ENCODE data around the gene WDR62.
"Not testable (repeated sequence)": the region's sequence is repeated elsewhere in the genome, so short reads cannot be mapped to it uniquely, and the experiment has no call there.

The WDR62 gene

GRCh38 chr19:36031308-36031707, 23.4 kb upstream of the WDR62 start:
- H3K4me3 ChIP-seq (ENCODE audit: low read depth, low read length), result no peak overlapping the region

GRCh38 chr19:36032251-36033104, 22.2 kb upstream of the WDR62 start, which contains the start of gene CLIP3:
Gene CLIP3, minus strand, starts transcription at chr19:36032873. Its CDS starts 516 bp downstream, at chr19:36032357.
- DNase-seq (ENCODE audit: low read depth), result no peak
- H3K4me3 ChIP-seq (ENCODE audit: low read depth, low read length), result peak within 1 kb of the TSS; percentile 81

More at GRCh38 chr19:36031308-36031707, 23.4 kb upstream of the WDR62 start:
- no peak for DNase-seq (ENCODE audit: low read depth)

- no peak for DNase-seq (ENCODE audit: low read depth)
These were observed 14.2 kb upstream of the WDR62 start for GRCh38 chr19:36040495-36040894.

GRCh38 chr19:36041092-36041491, 13.6 kb upstream of the WDR62 start:
- H3K4me3 ChIP-seq (ENCODE audit: low read depth, low read length); DNase-seq (ENCODE audit: low read depth): not testable (repeated sequence)

More at GRCh38 chr19:36040495-36040894, 14.2 kb upstream of the WDR62 start:
- H3K4me3 ChIP-seq (ENCODE audit: low read depth, low read length), result no peak overlapping the region

- peak; percentile 65 for DNase-seq (ENCODE audit: low read depth)
- no peak overlapping the region for H3K4me3 ChIP-seq (ENCODE audit: low read depth, low read length)
These were observed 12.9 kb upstream of the WDR62 start for GRCh38 chr19:36041831-36042230.

- H3K4me3 ChIP-seq (ENCODE audit: low read depth, low read length), result no peak overlapping the region
- DNase-seq (ENCODE audit: low read depth), result no peak
These were observed 10.7 kb upstream of the WDR62 start for GRCh38 chr19:36043952-36044351.

GRCh38 chr19:36046443-36047050, 8.2 kb upstream of the WDR62 start:
- H3K4me3 ChIP-seq (ENCODE audit: low read depth, low read length), result no peak overlapping the region
- peak; percentile 31 for DNase-seq (ENCODE audit: low read depth)

GRCh38 chr19:36047835-36048234, 6.9 kb upstream of the WDR62 start:
- DNase-seq (ENCODE audit: low read depth), result no peak
- H3K4me3 ChIP-seq (ENCODE audit: low read depth, low read length), result no peak overlapping the region

GRCh38 chr19:36049080-36049698, 5.5 kb upstream of the WDR62 start:
- DNase-seq (ENCODE audit: low read depth), result no peak
- H3K4me3 ChIP-seq (ENCODE audit: low read depth, low read length), result no peak overlapping the region

- DNase-seq (ENCODE audit: low read depth), result no peak
- H3K4me3 ChIP-seq (ENCODE audit: low read depth, low read length), result no peak overlapping the region
These were observed 3.5 kb upstream of the WDR62 start for GRCh38 chr19:36051236-36051635.

GRCh38 chr19:36051637-36052036, 3.1 kb upstream of the WDR62 start:
- H3K4me3 ChIP-seq (ENCODE audit: low read depth, low read length), result no peak overlapping the region
- no peak for DNase-seq (ENCODE audit: low read depth)

GRCh38 chr19:36054119-36054732, 471 bp upstream of the WDR62 start, which contains the start of gene THAP8:
Gene THAP8, minus strand, starts transcription at chr19:36054285. Its CDS starts 68 bp downstream, at chr19:36054217.
- DNase-seq (ENCODE audit: low read depth), result peak; percentile 97
- peak within 1 kb of the TSS; percentile 76 for H3K4me3 ChIP-seq (ENCODE audit: low read depth, low read length)

- no peak for DNase-seq (ENCODE audit: low read depth)
- no peak overlapping the region for H3K4me3 ChIP-seq (ENCODE audit: low read depth, low read length)
These were observed 3.9 kb downstream of the WDR62 start for GRCh38 chr19:36058481-36059179.

- H3K4me3 ChIP-seq (ENCODE audit: low read depth, low read length), result no peak overlapping the region
- DNase-seq (ENCODE audit: low read depth), result no peak
These were observed 4.6 kb downstream of the WDR62 start for GRCh38 chr19:36059180-36059910.

- no peak for DNase-seq (ENCODE audit: low read depth)
- H3K4me3 ChIP-seq (ENCODE audit: low read depth, low read length), result no peak overlapping the region
These were observed 5.7 kb downstream of the WDR62 start for GRCh38 chr19:36060430-36060829.

GRCh38 chr19:36061367-36061766, 6.7 kb downstream of the WDR62 start:
- DNase-seq (ENCODE audit: low read depth), result no peak
- H3K4me3 ChIP-seq (ENCODE audit: low read depth, low read length), result no peak overlapping the region

- DNase-seq (ENCODE audit: low read depth), result no peak
- H3K4me3 ChIP-seq (ENCODE audit: low read depth, low read length), result no peak overlapping the region
These were observed 10.1 kb downstream of the WDR62 start for GRCh38 chr19:36064826-36065225.

GRCh38 chr19:36067681-36068080, 13.0 kb downstream of the WDR62 start:
- no peak for DNase-seq (ENCODE audit: low read depth)
- H3K4me3 ChIP-seq (ENCODE audit: low read depth, low read length), result no peak overlapping the region
